GM12878 (cell line): Measurements from ENCODE around the gene RFC4.

Source experiments
- ATF3 ChIP-seq: IDR thresholded peaks from 2 replicates; pipeline ENCODE4 v1.6.1; 2011; ENCODE audit warnings: low read depth, mild to moderate bottlenecking, low read length, moderate library complexity, borderline replicate concordance; ENCODE audit errors: extremely low read depth
- CTCF ChIP-seq, 3 experiments: IDR thresholded peaks in 2 of 3; conservative IDR thresholded peaks in 1 of 3; 2 replicates each; pipeline ENCODE4 v1.5.1; 2011; ENCODE audit warnings: low read depth in 3 of 3, low read length in 3 of 3, mild to moderate bottlenecking in 3 of 3, control low read depth in 2 of 3, moderate library complexity in 2 of 3, inconsistent platforms in 1 of 3, mixed read lengths in 1 of 3; ENCODE audit not compliant: control insufficient read depth in 2 of 3, insufficient read depth in 1 of 3; ENCODE audit errors: extremely low read depth in 1 of 3
- E2F4 ChIP-seq: IDR thresholded peaks from 2 replicates; pipeline ENCODE4 v1.6.1; 2012; ENCODE audit warnings: low read depth, low read length, improper control_type of control experiment

GRCh38 chr3:186754006-186754405 lies 52.3 kb downstream of the RFC4 start:
- TF ChIP-seq ATF3 (no peak), CTCF (IDR thresholded peaks at IDR 0.05 in 2 of 3, conservative IDR thresholded peaks at IDR 0.05 in 1 of 3; ENCODE audit: control insufficient read depth in 2 of 3, extremely low read depth in 1 of 3, insufficient read depth in 1 of 3, low read depth in 3 of 3, low read length in 3 of 3) (no peak), E2F4 (no peak)
